ENCODE measurements around the gene NELFB.

- TF ChIP-seq, protein P1, sequence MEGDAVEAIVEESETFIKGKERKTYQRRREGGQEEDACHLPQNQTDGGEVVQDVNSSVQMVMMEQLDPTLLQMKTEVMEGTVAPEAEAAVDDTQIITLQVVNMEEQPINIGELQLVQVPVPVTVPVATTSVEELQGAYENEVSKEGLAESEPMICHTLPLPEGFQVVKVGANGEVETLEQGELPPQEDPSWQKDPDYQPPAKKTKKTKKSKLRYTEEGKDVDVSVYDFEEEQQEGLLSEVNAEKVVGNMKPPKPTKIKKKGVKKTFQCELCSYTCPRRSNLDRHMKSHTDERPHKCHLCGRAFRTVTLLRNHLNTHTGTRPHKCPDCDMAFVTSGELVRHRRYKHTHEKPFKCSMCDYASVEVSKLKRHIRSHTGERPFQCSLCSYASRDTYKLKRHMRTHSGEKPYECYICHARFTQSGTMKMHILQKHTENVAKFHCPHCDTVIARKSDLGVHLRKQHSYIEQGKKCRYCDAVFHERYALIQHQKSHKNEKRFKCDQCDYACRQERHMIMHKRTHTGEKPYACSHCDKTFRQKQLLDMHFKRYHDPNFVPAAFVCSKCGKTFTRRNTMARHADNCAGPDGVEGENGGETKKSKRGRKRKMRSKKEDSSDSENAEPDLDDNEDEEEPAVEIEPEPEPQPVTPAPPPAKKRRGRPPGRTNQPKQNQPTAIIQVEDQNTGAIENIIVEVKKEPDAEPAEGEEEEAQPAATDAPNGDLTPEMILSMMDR (IDR thresholded peaks at IDR 0.05) = no peak
- TF ChIP-seq SP1 (CRISPR knock-in tag; conservative IDR thresholded peaks at IDR 0.05) (no peak), JUN (CRISPR knock-in tag; IDR thresholded peaks at IDR 0.05) (no peak)
Observed at GRCh38 chr9:137244486-137245449, 10.4 kb upstream of the NELFB start.

All from WTC11 (cell line).